H9 (cell line): ENCODE results near the gene SSTR1. TPM values are rescaled to one million over a fixed set of nuclear protein-coding genes. Genes with fewer than 3 reads are reported as not detected.

ENCODE experiments used
- DNase-seq: peaks from one replicate; pipeline ENCODE4 v3.0.0-alpha.2; 2017
- H2AFZ ChIP-seq: one replicate; pipeline ENCODE4 v1.6.1; 2013; ENCODE audit warnings: mild to moderate bottlenecking, low read length, control low read depth, moderate library complexity
- H2AK5ac ChIP-seq: 2 replicates; pipeline ENCODE4 v1.6.1; 2013; ENCODE audit warnings: low read length, control low read depth, mixed read lengths; ENCODE audit not compliant: insufficient read length
- H2BK120ac ChIP-seq: one replicate; pipeline ENCODE4 v1.6.1; 2013; ENCODE audit warnings: low read depth, mild to moderate bottlenecking, low read length, control low read depth, inconsistent platforms; ENCODE audit not compliant: poor library complexity, severe bottlenecking
- H2BK12ac ChIP-seq: 2 replicates; pipeline ENCODE4 v1.6.1; 2013; ENCODE audit warnings: low read length, control low read depth, mixed read lengths, low read depth; ENCODE audit not compliant: insufficient read length
- H2BK15ac ChIP-seq: 2 replicates; pipeline ENCODE4 v1.6.1; 2013; ENCODE audit warnings: low read depth, low read length, control low read depth
- H2BK20ac ChIP-seq: one replicate; pipeline ENCODE4 v1.6.1; 2013; ENCODE audit warnings: low read depth, mild to moderate bottlenecking, low read length, control low read depth, inconsistent platforms; ENCODE audit not compliant: poor library complexity, severe bottlenecking
- H2BK5ac ChIP-seq: 2 replicates; pipeline ENCODE4 v1.6.1; 2013; ENCODE audit warnings: low read length, control low read depth, mixed read lengths; ENCODE audit not compliant: insufficient read length
- H3K14ac ChIP-seq: 2 replicates; pipeline ENCODE4 v1.6.1; 2013; ENCODE audit warnings: low read length, control low read depth; ENCODE audit not compliant: insufficient read depth
- H3K18ac ChIP-seq: 2 replicates; pipeline ENCODE4 v1.6.1; 2013; ENCODE audit warnings: low read depth, mild to moderate bottlenecking, mixed read lengths, low read length, control low read depth; ENCODE audit not compliant: insufficient read length
- H3K23ac ChIP-seq: 2 replicates; pipeline ENCODE4 v1.6.1; 2013; ENCODE audit warnings: low read length, control low read depth, mixed read lengths, low read depth; ENCODE audit not compliant: insufficient read length
- H3K23me2 ChIP-seq: 2 replicates; pipeline ENCODE4 v1.6.1; 2013; ENCODE audit warnings: low read depth, mild to moderate bottlenecking, mixed read lengths, low read length, control low read depth; ENCODE audit not compliant: insufficient read length, poor library complexity, severe bottlenecking
- H3K27ac ChIP-seq: 2 replicates; pipeline ENCODE4 v1.5.1; 2013; ENCODE audit warnings: low read length, control low read depth, mixed read lengths, low read depth; ENCODE audit not compliant: insufficient read length
- H3K27me3 ChIP-seq: 2 replicates; pipeline ENCODE4 v1.6.1; 2013; ENCODE audit warnings: low read length, control low read depth, inconsistent platforms; ENCODE audit not compliant: insufficient read depth
- H3K4ac ChIP-seq: 2 replicates; pipeline ENCODE4 v1.6.1; 2013; ENCODE audit warnings: low read depth, mild to moderate bottlenecking, control low read depth, inconsistent platforms, low read length, moderate library complexity
- H3K4me1 ChIP-seq: 2 replicates; pipeline ENCODE4 v1.6.1; 2013; ENCODE audit warnings: low read length, control low read depth, inconsistent platforms; ENCODE audit not compliant: insufficient read depth
- H3K4me2 ChIP-seq: 2 replicates; pipeline ENCODE4 v1.6.1; 2013; ENCODE audit warnings: low read length, control low read depth, mixed read lengths; ENCODE audit not compliant: insufficient read length, insufficient read depth
- H3K56ac ChIP-seq: 2 replicates; pipeline ENCODE4 v1.6.1; 2013; ENCODE audit warnings: low read depth, mild to moderate bottlenecking, mixed read lengths, low read length, control low read depth; ENCODE audit not compliant: insufficient read length
- H3K79me1 ChIP-seq: 2 replicates; pipeline ENCODE4 v1.6.1; 2013; ENCODE audit warnings: low read depth, mild to moderate bottlenecking, moderate library complexity, low read length, control low read depth, inconsistent platforms; ENCODE audit not compliant: insufficient read depth, poor library complexity, severe bottlenecking
- H3K79me2 ChIP-seq: 2 replicates; pipeline ENCODE4 v1.6.1; 2013; ENCODE audit warnings: low read length, control low read depth, inconsistent platforms; ENCODE audit not compliant: insufficient read depth
- H3K9ac ChIP-seq: 2 replicates; pipeline ENCODE4 v1.6.1; 2013; ENCODE audit warnings: low read length, control low read depth, mixed read lengths; ENCODE audit not compliant: insufficient read length; ENCODE audit errors: extremely low read depth
- H3K9me3 ChIP-seq: one replicate; pipeline ENCODE4 v1.6.1; 2013; ENCODE audit warnings: low read depth, low read length, inconsistent platforms; ENCODE audit not compliant: control insufficient read depth
- H3T11ph ChIP-seq: one replicate; pipeline ENCODE4 v1.6.1; 2013; ENCODE audit warnings: mild to moderate bottlenecking, low read length, control low read depth, inconsistent platforms
- H4K20me1 ChIP-seq: one replicate; pipeline ENCODE4 v1.6.1; 2013; ENCODE audit not compliant: control insufficient read depth, insufficient read length, insufficient read depth
- H4K5ac ChIP-seq: 2 replicates; pipeline ENCODE4 v1.6.1; 2013; ENCODE audit warnings: low read depth, mild to moderate bottlenecking, mixed read lengths, low read length, control low read depth; ENCODE audit not compliant: insufficient read length
- H4K8ac ChIP-seq: replicated peaks from 2 replicates; pipeline ENCODE4 v1.6.1; 2013; ENCODE audit warnings: low read length, control low read depth, mixed read lengths, low read depth; ENCODE audit not compliant: insufficient read length
- H4K91ac ChIP-seq: 2 replicates; pipeline ENCODE4 v1.6.1; 2013; ENCODE audit warnings: low read depth, mild to moderate bottlenecking, moderate library complexity, mixed read lengths, low read length, control low read depth; ENCODE audit not compliant: insufficient read length
- H3K27ac Mint-ChIP-seq, 3 experiments: 2 replicates in 2 of 3; 3 replicates in 1 of 3; pipeline ENCODE4 v1.8.0; 2020 to 2021; ENCODE audit warnings: mixed read lengths in 3 of 3, mild to moderate bottlenecking in 1 of 3, moderate library complexity in 1 of 3
- H3K27me3 Mint-ChIP-seq: 2 replicates; pipeline ENCODE4 v1.8.0; 2021; ENCODE audit warnings: low read depth, mild to moderate bottlenecking, moderate library complexity, mixed read lengths
- H3K36me3 Mint-ChIP-seq, 3 experiments: 2 replicates in 2 of 3; 3 replicates in 1 of 3; pipeline ENCODE4 v1.8.0; 2020 to 2021; ENCODE audit warnings: low read depth in 3 of 3, mixed read lengths in 3 of 3; ENCODE audit not compliant: insufficient read depth in 1 of 3
- H3K4me1 Mint-ChIP-seq, 2 experiments: 2 replicates each; pipeline ENCODE4 v1.8.0; 2020; ENCODE audit warnings: mixed read lengths in 2 of 2
- H3K4me3 Mint-ChIP-seq, 2 experiments: 2 replicates in 1 of 2; 3 replicates in 1 of 2; pipeline ENCODE4 v1.8.0; 2020 to 2021; ENCODE audit warnings: mild to moderate bottlenecking in 2 of 2, mixed read lengths in 2 of 2, moderate library complexity in 1 of 2
- H3K9me3 Mint-ChIP-seq, 2 experiments: 2 replicates in 1 of 2; 3 replicates in 1 of 2; pipeline ENCODE4 v1.8.0; 2020; ENCODE audit warnings: mild to moderate bottlenecking in 2 of 2, mixed read lengths in 2 of 2, moderate library complexity in 1 of 2
- WGBS: extraction: QIAGEN DNeasy Blood & Tissue Kit; methylation state at CpG from one replicate; pipeline ENCODE4 v1.1.7; 2013; ENCODE audit warnings: missing lambda C conversion rate, low lambda C conversion rate, mixed read lengths; ENCODE audit not compliant: insufficient read length; ENCODE audit errors: extremely low coverage; 5-methylcytosine and 5-hydroxymethylcytosine counted together
- total RNA-seq: library from RNA; stranded (reverse); gene quantifications from 2 replicates; pipeline ENCODE4 v1.2.1, GENCODE V29; 2021
- TF ChIP-seq, protein P1 (sequence below): fragments of 200-600 bp; sonication (generic); conservative IDR thresholded peaks from 3 replicates; pipeline ENCODE4 v1.8.0; 2021; ENCODE audit warnings: antibody characterized with exemption, mild to moderate bottlenecking

Gene SSTR1
- total RNA-seq, 1 experiment from 2014 or later, result 0.98 TPM

DNA sequence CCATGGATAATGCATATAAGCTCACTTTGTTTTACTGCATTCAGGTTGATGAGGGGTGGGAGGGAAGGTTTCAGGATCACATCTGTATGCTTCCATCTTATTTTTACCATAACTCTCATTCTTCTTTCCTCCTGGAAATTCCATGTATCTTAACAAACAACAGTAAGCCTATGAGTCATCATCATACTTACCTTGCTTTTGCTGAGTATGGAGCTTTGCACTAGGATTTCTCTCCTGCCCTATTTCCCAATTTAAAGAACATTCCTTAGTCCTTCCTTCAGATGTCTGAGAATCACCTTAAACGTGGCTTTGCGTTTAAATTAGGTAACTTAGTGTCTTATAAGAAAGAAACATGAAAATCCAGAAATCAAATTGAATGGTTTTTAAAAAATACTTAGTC lies 49.8 kb downstream of the SSTR1 start:
- H3K9ac ChIP-seq, result no peak overlapping the region
- no peak overlapping the region for H2BK20ac ChIP-seq
- H2BK15ac ChIP-seq, result no peak overlapping the region
- no peak overlapping the region for H3K27ac ChIP-seq
- TF ChIP-seq, protein P1, sequence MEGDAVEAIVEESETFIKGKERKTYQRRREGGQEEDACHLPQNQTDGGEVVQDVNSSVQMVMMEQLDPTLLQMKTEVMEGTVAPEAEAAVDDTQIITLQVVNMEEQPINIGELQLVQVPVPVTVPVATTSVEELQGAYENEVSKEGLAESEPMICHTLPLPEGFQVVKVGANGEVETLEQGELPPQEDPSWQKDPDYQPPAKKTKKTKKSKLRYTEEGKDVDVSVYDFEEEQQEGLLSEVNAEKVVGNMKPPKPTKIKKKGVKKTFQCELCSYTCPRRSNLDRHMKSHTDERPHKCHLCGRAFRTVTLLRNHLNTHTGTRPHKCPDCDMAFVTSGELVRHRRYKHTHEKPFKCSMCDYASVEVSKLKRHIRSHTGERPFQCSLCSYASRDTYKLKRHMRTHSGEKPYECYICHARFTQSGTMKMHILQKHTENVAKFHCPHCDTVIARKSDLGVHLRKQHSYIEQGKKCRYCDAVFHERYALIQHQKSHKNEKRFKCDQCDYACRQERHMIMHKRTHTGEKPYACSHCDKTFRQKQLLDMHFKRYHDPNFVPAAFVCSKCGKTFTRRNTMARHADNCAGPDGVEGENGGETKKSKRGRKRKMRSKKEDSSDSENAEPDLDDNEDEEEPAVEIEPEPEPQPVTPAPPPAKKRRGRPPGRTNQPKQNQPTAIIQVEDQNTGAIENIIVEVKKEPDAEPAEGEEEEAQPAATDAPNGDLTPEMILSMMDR, result no peak
- H4K91ac ChIP-seq, result no peak overlapping the region
- H3K23me2 ChIP-seq, result peaks cover 13% of the 10 kb centered on the region
- H3K4me1 Mint-ChIP-seq, result peaks cover 9 to 11% of the 10 kb centered on the region in 2 experiments
- no peak overlapping the region for H3K27ac Mint-ChIP-seq
- no peak overlapping the region for H3K4ac ChIP-seq
- H3K9me3 ChIP-seq, result no peaks in the 10 kb centered on the region
- H3K4me2 ChIP-seq, result no peak overlapping the region
- no peak for DNase-seq
- no CpG with 5 or more reads among the region's 2 CpGs for WGBS
- H2BK12ac ChIP-seq, result no peak overlapping the region
- no peaks in the 10 kb centered on the region for H4K20me1 ChIP-seq
- H2AFZ ChIP-seq, result no peak overlapping the region
- H3K79me2 ChIP-seq, result no peaks in the 10 kb centered on the region
- H3K14ac ChIP-seq, result no peak overlapping the region
- H4K8ac ChIP-seq, result no peak overlapping the region
- H4K5ac ChIP-seq, result no peak overlapping the region
- H3K27me3 Mint-ChIP-seq, result peaks cover 86% of the 10 kb centered on the region
- 0 out of 2 replicates have a peak, but pooled peaks cover 2% of the 10 kb centered on the region for H3K4me1 ChIP-seq
- no peak overlapping the region for H3T11ph ChIP-seq
- no peak overlapping the region for H2AK5ac ChIP-seq
- no peaks in the 10 kb centered on the region; a peak in 2 of 7 replicates for H3K36me3 Mint-ChIP-seq
- no peak overlapping the region for H3K4me3 Mint-ChIP-seq
- peaks cover 4 to 5% of the 10 kb centered on the region in 2 experiments; a peak in 2 of 5 replicates for H3K9me3 Mint-ChIP-seq
- H2BK120ac ChIP-seq, result no peak overlapping the region
- H3K23ac ChIP-seq, result no peak overlapping the region
- peaks cover 29% of the 10 kb centered on the region for H3K27me3 ChIP-seq
- H3K79me1 ChIP-seq, result no peaks in the 10 kb centered on the region
- no peak overlapping the region for H3K18ac ChIP-seq
- H2BK5ac ChIP-seq, result no peak overlapping the region
- H3K56ac ChIP-seq, result no peak overlapping the region
